Muscle of leg (tissue), 11 donors: ENCODE data around the gene HSPG2. TPM values are rescaled to one million over a fixed set of nuclear protein-coding genes. Genes with fewer than 3 reads are reported as not detected.

ENCODE experiments used
- DNase-seq: peaks from one replicate; pipeline ENCODE4 v3.0.0; 2013
- H3K27ac ChIP-seq: one replicate; pipeline ENCODE4 v1.5.1; 2013; ENCODE audit warnings: mild to moderate bottlenecking, low read length, control low read depth
- H3K27me3 ChIP-seq: one replicate; pipeline ENCODE4 v1.6.1; 2013; ENCODE audit warnings: low read length; ENCODE audit not compliant: control insufficient read depth, insufficient read depth
- H3K36me3 ChIP-seq: one replicate; pipeline ENCODE4 v1.6.1; 2013; ENCODE audit warnings: low read length; ENCODE audit not compliant: control insufficient read depth, insufficient read depth
- H3K4me1 ChIP-seq: one replicate; pipeline ENCODE4 v1.6.1; 2013; ENCODE audit warnings: low read length; ENCODE audit not compliant: control insufficient read depth, insufficient read depth
- H3K4me3 ChIP-seq: one replicate; pipeline ENCODE4 v1.5.1; 2013; ENCODE audit warnings: low read length, control low read depth
- H3K9me3 ChIP-seq: replicated peaks from 2 replicates; pipeline ENCODE4 v1.6.1; 2013; ENCODE audit warnings: low read depth, low read length; ENCODE audit not compliant: control insufficient read depth
- WGBS: methylation state at CpG from one replicate; pipeline ENCODE4 v1.1.5; 2013; ENCODE audit warnings: missing lambda C conversion rate; ENCODE audit not compliant: insufficient coverage; 5-methylcytosine and 5-hydroxymethylcytosine counted together
- polyA plus RNA-seq, 8 donors: library from polyadenylated mRNA; unstranded; fragments of 120-200 nt; gene quantifications; one replicate each; pipeline versions ENCODE4 v1.2.1 to v1.2.3, GENCODE V29; 2013; ENCODE audit warnings: inconsistent platforms in 1 of 8, low replicate concordance in 1 of 8; ENCODE audit not compliant: insufficient read length in 8 of 8, insufficient read depth in 1 of 8
- total RNA-seq: library from RNA; stranded (reverse); fragments of 120-200 nt; gene quantifications from one replicate; pipeline ENCODE4 v1.2.4, GENCODE V29; 2013

HSPG2 gene
- total and polyA plus RNA-seq, 9 donors, result 149 to 460 (median 339) TPM

DNA sequence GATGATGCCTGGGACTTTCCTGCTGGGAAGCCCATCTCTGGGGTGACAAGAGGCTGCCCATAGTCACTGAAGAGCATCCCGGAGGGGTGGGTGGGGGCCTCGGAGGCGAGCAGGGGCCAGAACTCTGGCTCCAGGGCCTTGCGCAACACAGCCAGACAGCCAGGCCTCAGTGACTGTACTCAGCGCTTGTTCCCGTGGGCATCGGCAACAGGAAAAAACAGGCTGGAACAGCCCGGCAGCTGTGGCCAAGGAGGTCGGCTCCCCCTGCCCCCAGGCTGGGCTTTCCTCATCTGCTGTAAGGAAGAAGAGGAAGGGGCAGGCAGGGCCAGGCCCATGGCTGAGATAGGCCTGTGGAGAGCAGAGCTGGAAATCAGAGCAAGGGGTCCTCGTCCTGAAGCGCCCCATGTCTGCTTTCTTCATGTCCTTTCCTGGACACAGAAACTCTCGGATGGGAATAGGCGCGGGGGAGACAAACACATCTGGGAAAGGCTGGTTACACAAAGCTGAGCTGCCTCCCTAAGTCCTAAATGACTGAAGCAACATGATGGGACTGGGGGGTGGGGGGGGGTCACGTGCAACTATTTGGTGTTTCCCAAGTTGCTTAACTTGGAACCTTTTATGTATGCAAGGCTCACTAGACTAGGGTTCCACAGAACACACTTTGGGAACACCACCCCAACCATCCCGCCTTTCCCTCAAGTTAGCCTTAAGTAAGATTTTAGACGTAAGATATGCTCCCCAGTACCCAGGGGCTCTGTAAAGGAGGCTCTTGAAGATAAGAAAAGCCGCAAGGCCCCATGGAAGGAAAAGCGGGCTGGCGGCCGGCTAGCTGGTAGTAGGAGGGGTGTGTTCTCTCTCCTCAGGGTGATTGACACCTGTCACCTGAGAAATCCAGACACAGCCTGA, 30.7 kb downstream of the HSPG2 start:
- peaks cover 94% of the 10 kb centered on the region for H3K4me1 ChIP-seq
- peak; percentile 86 for DNase-seq
- peak overlapping the region; percentile 82 for H3K27ac ChIP-seq
- no peaks in the 10 kb centered on the region for H3K9me3 ChIP-seq
- WGBS, result 36% methylated on average over 14 of the region's 21 CpGs
- H3K27me3 ChIP-seq, result no peaks in the 10 kb centered on the region
- H3K36me3 ChIP-seq, result peaks cover 27% of the 10 kb centered on the region
- H3K4me3 ChIP-seq, result no peak overlapping the region

GRCh38 chr1:21904704-21905520, 32.2 kb downstream of the HSPG2 start:
- WGBS, result 78% methylated on average over 19 of the region's 22 CpGs
- Histone ChIP-seq H3K27ac (peak overlapping the region; percentile 76), H3K27me3 (no peaks in the 10 kb centered on the region), H3K4me1 (peaks cover 94% of the 10 kb centered on the region), H3K9me3 (no peaks in the 10 kb centered on the region), H3K36me3 (peaks cover 27% of the 10 kb centered on the region), H3K4me3 (no peak overlapping the region)
- DNase-seq, result peak; percentile 64

- Histone ChIP-seq H3K4me3 (no peak overlapping the region), H3K27me3 (no peaks in the 10 kb centered on the region), H3K4me1 (peaks cover 94% of the 10 kb centered on the region), H3K9me3 (no peaks in the 10 kb centered on the region), H3K27ac (peak overlapping the region; percentile 76), H3K36me3 (peaks cover 29% of the 10 kb centered on the region)
- no peak for DNase-seq
- WGBS, result 80% methylated on average over 6 of the region's 6 CpGs
These were observed 32.7 kb downstream of the HSPG2 start for GRCh38 chr1:21904454-21904703.

GRCh38 chr1:21903638-21904453, 33.3 kb downstream of the HSPG2 start:
- H3K27me3 ChIP-seq, result no peaks in the 10 kb centered on the region
- 68% methylated on average over 24 of the region's 26 CpGs for WGBS
- H3K27ac ChIP-seq, result peak overlapping the region; percentile 76
- H3K4me3 ChIP-seq, result no peak overlapping the region
- H3K36me3 ChIP-seq, result peaks cover 29% of the 10 kb centered on the region
- no peaks in the 10 kb centered on the region for H3K9me3 ChIP-seq
- no peak for DNase-seq
- peaks cover 94% of the 10 kb centered on the region for H3K4me1 ChIP-seq

DNA sequence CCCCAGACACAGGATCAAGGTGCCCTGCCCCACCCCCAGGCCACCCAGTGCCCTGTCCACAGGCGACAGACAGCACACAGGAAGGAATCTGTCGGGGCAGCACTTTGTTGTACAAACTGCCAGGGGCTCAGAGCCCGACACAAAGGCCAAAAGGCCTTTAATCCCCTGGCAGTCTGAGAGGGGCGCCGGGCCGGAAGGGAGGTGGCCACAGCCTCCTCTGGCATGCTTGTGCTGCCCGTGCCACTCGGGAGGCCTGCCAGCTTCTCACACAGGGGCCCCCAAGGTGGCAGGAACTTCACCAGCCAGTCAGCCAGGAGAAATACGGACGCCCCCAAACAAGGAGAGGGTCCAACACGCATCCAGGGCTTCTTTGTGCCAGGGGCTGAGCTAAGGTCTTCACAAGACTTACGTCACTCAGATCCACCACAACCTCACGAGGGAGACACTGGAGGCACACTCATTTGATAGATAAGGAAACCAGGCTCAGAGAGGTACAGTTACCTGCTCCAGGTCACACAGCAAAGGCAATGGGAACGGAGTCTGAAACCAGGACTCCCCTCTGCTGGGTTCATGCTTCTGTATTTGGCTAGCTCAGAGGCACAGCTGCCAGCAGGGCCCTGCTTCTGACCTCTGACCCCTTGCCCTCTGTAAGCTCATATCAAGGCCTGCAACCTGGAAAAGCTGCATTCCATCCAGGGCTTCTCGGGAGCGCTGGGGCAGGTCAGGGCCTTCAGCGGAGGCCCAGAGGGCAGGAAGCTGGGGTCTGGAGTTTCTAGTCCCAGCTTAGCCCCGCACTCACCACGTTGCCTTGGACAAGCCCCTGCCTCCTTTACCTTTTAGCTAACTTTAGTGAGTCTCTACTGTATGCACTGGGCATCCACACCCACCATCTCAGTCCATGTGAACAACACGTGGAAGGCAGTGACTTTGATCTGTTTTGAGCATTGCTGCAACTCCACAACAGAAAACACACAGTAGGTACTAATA, 34.8 kb downstream of the HSPG2 start:
- Histone ChIP-seq H3K9me3 (no peaks in the 10 kb centered on the region), H3K4me1 (peaks cover 99% of the 10 kb centered on the region), H3K4me3 (no peak overlapping the region), H3K36me3 (peaks cover 33% of the 10 kb centered on the region), H3K27ac (peak overlapping the region; percentile 91), H3K27me3 (no peaks in the 10 kb centered on the region)
- DNase-seq, result no peak
- WGBS, result 46% methylated on average over 12 of the region's 20 CpGs

GRCh38 chr1:21901473-21901847, 35.6 kb downstream of the HSPG2 start:
- H3K9me3 ChIP-seq, result no peaks in the 10 kb centered on the region
- peak; percentile 75 for DNase-seq
- no peaks in the 10 kb centered on the region for H3K27me3 ChIP-seq
- 30% methylated on average over 4 of the region's 5 CpGs for WGBS
- H3K4me3 ChIP-seq, result no peak overlapping the region
- peak overlapping the region; percentile 91 for H3K27ac ChIP-seq
- H3K36me3 ChIP-seq, result peaks cover 32% of the 10 kb centered on the region
- peaks cover 99% of the 10 kb centered on the region for H3K4me1 ChIP-seq

DNA sequence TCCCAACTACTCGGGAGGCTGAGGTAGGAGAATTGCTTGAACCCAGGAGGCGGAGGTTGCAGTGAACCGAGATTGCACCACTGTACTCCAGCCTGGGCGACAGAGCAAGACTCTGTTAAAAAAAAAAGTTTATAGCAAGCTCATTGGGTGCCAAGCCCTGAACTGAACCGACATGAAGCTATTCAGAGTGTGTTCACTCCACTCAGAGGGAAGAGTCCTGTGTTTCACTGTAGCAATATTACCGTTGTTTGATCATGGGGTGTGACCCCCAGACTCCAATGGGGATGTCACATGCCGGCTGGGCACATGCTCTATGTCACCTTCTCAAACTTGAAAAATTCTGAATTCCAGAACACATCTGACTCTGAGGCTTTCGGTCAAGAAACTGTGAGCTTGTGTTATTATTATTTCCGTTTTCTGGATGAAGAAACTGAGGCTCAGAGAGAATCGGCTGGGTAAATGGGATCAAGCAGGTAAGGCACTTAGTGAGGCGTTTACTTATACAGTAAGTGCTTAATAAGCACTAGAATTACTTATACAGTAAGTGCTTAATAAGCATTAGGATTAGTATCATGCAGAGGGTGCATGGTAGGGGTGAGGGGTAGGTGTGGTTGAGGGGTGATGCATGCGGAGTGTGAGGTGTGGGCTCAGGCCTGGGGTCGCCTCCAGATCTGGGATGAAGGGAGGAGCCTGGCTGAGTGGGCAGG, 36.2 kb downstream of the HSPG2 start:
- H3K27me3 ChIP-seq, result no peaks in the 10 kb centered on the region
- H3K4me3 ChIP-seq, result no peak overlapping the region
- H3K9me3 ChIP-seq, result no peaks in the 10 kb centered on the region
- no peak for DNase-seq
- H3K36me3 ChIP-seq, result peaks cover 28% of the 10 kb centered on the region
- H3K27ac ChIP-seq, result peak overlapping the region; percentile 91
- H3K4me1 ChIP-seq, result peaks cover 99% of the 10 kb centered on the region
- WGBS, result 68% methylated on average over 12 of the region's 13 CpGs

DNA sequence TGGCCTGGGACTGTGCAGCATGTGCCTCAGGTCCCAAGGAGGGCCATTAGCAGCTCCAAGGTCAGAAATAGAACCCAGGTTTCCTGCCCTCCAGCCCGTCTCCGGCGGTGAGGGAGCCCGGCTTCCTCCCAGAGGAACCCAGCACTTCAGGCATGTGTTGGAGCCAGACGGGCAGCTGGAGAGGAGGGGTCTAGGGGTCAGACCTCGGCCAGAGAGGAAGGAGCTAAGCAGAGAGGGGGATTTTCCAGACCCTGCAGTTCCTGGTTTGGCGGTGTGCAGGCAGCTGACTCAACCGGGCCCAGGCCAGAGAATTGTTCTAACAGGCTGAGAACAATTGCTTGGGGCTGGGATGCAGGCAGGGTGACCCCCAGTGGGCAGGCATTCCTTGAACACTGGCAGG, 37.1 kb downstream of the HSPG2 start:
- peak; percentile 76 for DNase-seq
- no peaks in the 10 kb centered on the region for H3K9me3 ChIP-seq
- H3K27me3 ChIP-seq, result no peaks in the 10 kb centered on the region
- H3K27ac ChIP-seq, result peak overlapping the region; percentile 80
- no peak overlapping the region for H3K4me3 ChIP-seq
- H3K4me1 ChIP-seq, result peaks cover 99% of the 10 kb centered on the region
- 4% methylated on average over 6 of the region's 8 CpGs for WGBS
- H3K36me3 ChIP-seq, result peaks cover 32% of the 10 kb centered on the region
